Ishikawa (cell line): Measurements from ENCODE around the gene TMEM117.

Experiments
- CREB1 ChIP-seq: IDR thresholded peaks from 2 replicates; pipeline ENCODE4 v1.6.1; 2012; ENCODE audit warnings: low read depth
- EP300 ChIP-seq: IDR thresholded peaks from 2 replicates; pipeline ENCODE4 v1.6.1; 2012; ENCODE audit warnings: borderline replicate concordance
- YY1 ChIP-seq: IDR thresholded peaks from 2 replicates; pipeline ENCODE4 v1.6.1; 2012; ENCODE audit warnings: low read depth
- TF ChIP-seq, protein P1 (sequence below): IDR thresholded peaks from 2 replicates; pipeline ENCODE4 v1.6.1; 2012
- TF ChIP-seq, protein P2 (sequence below): IDR thresholded peaks from 2 replicates; pipeline ENCODE4 v1.6.1; 2012; ENCODE audit warnings: low read depth, mild to moderate bottlenecking

DNA sequence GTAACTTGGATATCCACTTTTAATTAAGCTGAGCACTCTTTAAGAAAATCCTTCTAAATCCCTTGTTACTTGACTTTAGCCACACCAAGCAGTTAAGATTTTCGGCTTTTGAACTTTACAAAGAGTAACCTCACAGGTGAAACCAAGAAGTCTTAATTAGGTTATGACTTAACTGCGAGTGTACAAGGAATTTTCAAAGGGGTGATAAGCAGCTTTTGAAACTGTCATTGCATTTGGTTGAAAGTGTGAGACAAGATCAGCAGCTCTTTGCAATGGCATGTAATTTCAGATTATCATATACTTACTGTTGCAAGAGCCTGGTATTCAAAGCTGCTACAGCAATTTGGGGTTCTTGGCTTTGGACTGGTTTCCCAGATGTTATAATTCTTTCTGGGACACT is 137.5 kb downstream of the TMEM117 start:
- no peak for TF ChIP-seq EP300
- TF ChIP-seq, protein P1, sequence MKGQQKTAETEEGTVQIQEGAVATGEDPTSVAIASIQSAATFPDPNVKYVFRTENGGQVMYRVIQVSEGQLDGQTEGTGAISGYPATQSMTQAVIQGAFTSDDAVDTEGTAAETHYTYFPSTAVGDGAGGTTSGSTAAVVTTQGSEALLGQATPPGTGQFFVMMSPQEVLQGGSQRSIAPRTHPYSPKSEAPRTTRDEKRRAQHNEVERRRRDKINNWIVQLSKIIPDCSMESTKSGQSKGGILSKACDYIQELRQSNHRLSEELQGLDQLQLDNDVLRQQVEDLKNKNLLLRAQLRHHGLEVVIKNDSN: no peak
- no peak for TF ChIP-seq YY1
- no peak for TF ChIP-seq CREB1
- TF ChIP-seq, protein P2, sequence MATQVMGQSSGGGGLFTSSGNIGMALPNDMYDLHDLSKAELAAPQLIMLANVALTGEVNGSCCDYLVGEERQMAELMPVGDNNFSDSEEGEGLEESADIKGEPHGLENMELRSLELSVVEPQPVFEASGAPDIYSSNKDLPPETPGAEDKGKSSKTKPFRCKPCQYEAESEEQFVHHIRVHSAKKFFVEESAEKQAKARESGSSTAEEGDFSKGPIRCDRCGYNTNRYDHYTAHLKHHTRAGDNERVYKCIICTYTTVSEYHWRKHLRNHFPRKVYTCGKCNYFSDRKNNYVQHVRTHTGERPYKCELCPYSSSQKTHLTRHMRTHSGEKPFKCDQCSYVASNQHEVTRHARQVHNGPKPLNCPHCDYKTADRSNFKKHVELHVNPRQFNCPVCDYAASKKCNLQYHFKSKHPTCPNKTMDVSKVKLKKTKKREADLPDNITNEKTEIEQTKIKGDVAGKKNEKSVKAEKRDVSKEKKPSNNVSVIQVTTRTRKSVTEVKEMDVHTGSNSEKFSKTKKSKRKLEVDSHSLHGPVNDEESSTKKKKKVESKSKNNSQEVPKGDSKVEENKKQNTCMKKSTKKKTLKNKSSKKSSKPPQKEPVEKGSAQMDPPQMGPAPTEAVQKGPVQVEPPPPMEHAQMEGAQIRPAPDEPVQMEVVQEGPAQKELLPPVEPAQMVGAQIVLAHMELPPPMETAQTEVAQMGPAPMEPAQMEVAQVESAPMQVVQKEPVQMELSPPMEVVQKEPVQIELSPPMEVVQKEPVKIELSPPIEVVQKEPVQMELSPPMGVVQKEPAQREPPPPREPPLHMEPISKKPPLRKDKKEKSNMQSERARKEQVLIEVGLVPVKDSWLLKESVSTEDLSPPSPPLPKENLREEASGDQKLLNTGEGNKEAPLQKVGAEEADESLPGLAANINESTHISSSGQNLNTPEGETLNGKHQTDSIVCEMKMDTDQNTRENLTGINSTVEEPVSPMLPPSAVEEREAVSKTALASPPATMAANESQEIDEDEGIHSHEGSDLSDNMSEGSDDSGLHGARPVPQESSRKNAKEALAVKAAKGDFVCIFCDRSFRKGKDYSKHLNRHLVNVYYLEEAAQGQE: no peak
